Erythroblast (primary cell): Measurements from ENCODE around the gene CYB5RL.

Source experiments
- GATA1 ChIP-seq: IDR thresholded peaks from 2 replicates; pipeline ENCODE4 v1.6.1; 2011; ENCODE audit warnings: low read depth, mild to moderate bottlenecking, control low read depth, low read length, moderate library complexity
- POLR2A ChIP-seq: IDR thresholded peaks from 2 replicates; pipeline ENCODE4 v1.6.1; 2011; ENCODE audit warnings: mild to moderate bottlenecking, low read length

GRCh38 chr1:54163573-54163972 lies 36.3 kb downstream of the CYB5RL start:
- TF ChIP-seq POLR2A (no peak), GATA1 (no peak)
